ENCODE results near the gene NR2C1.

GRCh38 chr12:94994312-94994711, 79.1 kb downstream of the NR2C1 start:
- TF ChIP-seq EZH2 (IDR thresholded peaks at IDR 0.05) (no peak), POLR2AphosphoS5 (IDR thresholded peaks at IDR 0.05; ENCODE audit: borderline replicate concordance, low read depth, low read length) (no peak)

Data from SK-N-MC (cell line).